ENCODE results near the gene SRRM3.

DNA sequence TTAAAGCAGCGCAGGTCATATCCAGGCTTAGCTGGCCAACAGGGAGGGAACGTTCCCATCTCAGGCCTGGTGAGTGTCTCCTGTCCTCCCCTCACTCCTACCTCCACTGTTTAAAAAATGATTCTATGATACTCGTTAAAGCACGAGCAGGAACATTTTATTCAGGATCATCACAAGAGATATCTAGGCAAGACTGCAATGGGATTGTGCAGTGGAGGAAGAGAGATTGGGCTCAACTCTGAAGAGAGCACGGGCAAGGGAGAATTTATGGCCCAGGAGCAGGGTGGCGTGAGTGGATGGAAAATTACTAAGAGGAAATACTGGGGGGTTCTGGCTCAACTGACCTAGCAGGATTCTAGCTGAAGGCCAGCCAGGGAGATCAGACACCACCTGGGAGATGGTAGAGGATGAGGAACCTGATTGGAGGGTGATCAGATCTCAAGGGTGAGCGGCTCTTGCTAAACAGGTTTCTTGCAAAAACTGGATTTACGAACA is 91.8 kb downstream of the SRRM3 start:
- TF ChIP-seq, protein P1, sequence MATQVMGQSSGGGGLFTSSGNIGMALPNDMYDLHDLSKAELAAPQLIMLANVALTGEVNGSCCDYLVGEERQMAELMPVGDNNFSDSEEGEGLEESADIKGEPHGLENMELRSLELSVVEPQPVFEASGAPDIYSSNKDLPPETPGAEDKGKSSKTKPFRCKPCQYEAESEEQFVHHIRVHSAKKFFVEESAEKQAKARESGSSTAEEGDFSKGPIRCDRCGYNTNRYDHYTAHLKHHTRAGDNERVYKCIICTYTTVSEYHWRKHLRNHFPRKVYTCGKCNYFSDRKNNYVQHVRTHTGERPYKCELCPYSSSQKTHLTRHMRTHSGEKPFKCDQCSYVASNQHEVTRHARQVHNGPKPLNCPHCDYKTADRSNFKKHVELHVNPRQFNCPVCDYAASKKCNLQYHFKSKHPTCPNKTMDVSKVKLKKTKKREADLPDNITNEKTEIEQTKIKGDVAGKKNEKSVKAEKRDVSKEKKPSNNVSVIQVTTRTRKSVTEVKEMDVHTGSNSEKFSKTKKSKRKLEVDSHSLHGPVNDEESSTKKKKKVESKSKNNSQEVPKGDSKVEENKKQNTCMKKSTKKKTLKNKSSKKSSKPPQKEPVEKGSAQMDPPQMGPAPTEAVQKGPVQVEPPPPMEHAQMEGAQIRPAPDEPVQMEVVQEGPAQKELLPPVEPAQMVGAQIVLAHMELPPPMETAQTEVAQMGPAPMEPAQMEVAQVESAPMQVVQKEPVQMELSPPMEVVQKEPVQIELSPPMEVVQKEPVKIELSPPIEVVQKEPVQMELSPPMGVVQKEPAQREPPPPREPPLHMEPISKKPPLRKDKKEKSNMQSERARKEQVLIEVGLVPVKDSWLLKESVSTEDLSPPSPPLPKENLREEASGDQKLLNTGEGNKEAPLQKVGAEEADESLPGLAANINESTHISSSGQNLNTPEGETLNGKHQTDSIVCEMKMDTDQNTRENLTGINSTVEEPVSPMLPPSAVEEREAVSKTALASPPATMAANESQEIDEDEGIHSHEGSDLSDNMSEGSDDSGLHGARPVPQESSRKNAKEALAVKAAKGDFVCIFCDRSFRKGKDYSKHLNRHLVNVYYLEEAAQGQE (IDR thresholded peaks at IDR 0.05; ENCODE audit: insufficient read depth in 1 of 2, low read depth in 2 of 2, low read length in 2 of 2): no peak
- TF ChIP-seq TAF1 (IDR thresholded peaks at IDR 0.05; ENCODE audit: borderline replicate concordance, insufficient read depth, low read length) (no peak), POLR2AphosphoS5 (IDR thresholded peaks at IDR 0.05; ENCODE audit: low read depth, low read length) (no peak)
